Measurements from ENCODE around the gene NSMCE1. TPM values are rescaled to one million over a fixed set of nuclear protein-coding genes. Genes with fewer than 3 reads are reported as not detected.

Gene NSMCE1
- total RNA-seq, 1 experiment from 2014 or later = 37.0 TPM

GRCh38 chr16:27259710-27260109 is 8.9 kb downstream of the NSMCE1 start:
- no peaks in the 10 kb centered on the region for H3K9me3 Mint-ChIP-seq (ENCODE audit: unreplicated experiment)
- H3K4me3 ChIP-seq (ENCODE audit: low read depth, low read length) = no peak overlapping the region
- H3K4me1 Mint-ChIP-seq (ENCODE audit: low read depth, unreplicated experiment) = peaks cover 32% of the 10 kb centered on the region
- intact Hi-C loops (cut with micrococcal nuclease; ENCODE audit: unreplicated experiment) = no loop called here
- no peak overlapping the region for H3K27ac Mint-ChIP-seq (ENCODE audit: unreplicated experiment)
- H3K36me3 Mint-ChIP-seq (ENCODE audit: insufficient read depth, unreplicated experiment) = peaks cover 5% of the 10 kb centered on the region
- no peak overlapping the region for H3K4me3 Mint-ChIP-seq (ENCODE audit: unreplicated experiment)
- DNase-seq = no peak
- H3K36me3 ChIP-seq (ENCODE audit: control insufficient read depth, insufficient read depth, low read length) = no peaks in the 10 kb centered on the region
- H3K27me3 Mint-ChIP-seq (ENCODE audit: insufficient read depth, unreplicated experiment) = no peaks in the 10 kb centered on the region
- no peaks in the 10 kb centered on the region for H3K27me3 ChIP-seq (replicated peaks; ENCODE audit: control insufficient read depth, insufficient read depth, low read length)
- ChIA-PET POLR2A (no interaction called here), CTCF (no interaction called here)
- BruUV-seq (replicated peaks) = no TSS peak
- TF ChIP-seq CTCF (IDR thresholded peaks at IDR 0.05; ENCODE audit: insufficient read depth in 1 of 2, low read depth in 1 of 2, low read length in 1 of 2, severe bottlenecking in 1 of 2, unreplicated experiment in 1 of 2) = no peak
- no peaks in the 10 kb centered on the region for H3K9me3 ChIP-seq
- H3K4me1 ChIP-seq = peaks cover 11% of the 10 kb centered on the region

- DNase-seq = peak in 1 of 2 experiments; percentile 9
- intact Hi-C loops (cut with micrococcal nuclease; ENCODE audit: unreplicated experiment) = no loop called here
- TF ChIP-seq CTCF (IDR thresholded peaks at IDR 0.05; ENCODE audit: insufficient read depth in 1 of 2, low read depth in 1 of 2, low read length in 1 of 2, severe bottlenecking in 1 of 2, unreplicated experiment in 1 of 2) = no peak
- Histone ChIP-seq H3K27me3 (replicated peaks; ENCODE audit: control insufficient read depth, insufficient read depth, low read length) (no peaks in the 10 kb centered on the region), H3K4me1 (no peaks in the 10 kb centered on the region), H3K9me3 (no peaks in the 10 kb centered on the region), H3K4me3 (ENCODE audit: low read depth, low read length) (no peak overlapping the region), H3K36me3 (ENCODE audit: control insufficient read depth, insufficient read depth, low read length) (no peaks in the 10 kb centered on the region; the same call in 1 of the 2 replicates)
- POLR2A ChIA-PET = interaction anchor here (0.6 kb wide), 1 partner anchor 55 kb away, joined by 3 read pairs; the partner anchor contains the start of gene KDM8
- Mint-ChIP-seq H3K9me3 (ENCODE audit: unreplicated experiment) (no peaks in the 10 kb centered on the region), H3K27me3 (ENCODE audit: insufficient read depth, unreplicated experiment) (no peaks in the 10 kb centered on the region), H3K36me3 (ENCODE audit: insufficient read depth, unreplicated experiment) (peaks cover 5% of the 10 kb centered on the region), H3K27ac (ENCODE audit: unreplicated experiment) (no peak overlapping the region), H3K4me1 (ENCODE audit: low read depth, unreplicated experiment) (peaks cover 24% of the 10 kb centered on the region), H3K4me3 (ENCODE audit: unreplicated experiment) (no peak overlapping the region)
- no TSS peak for BruUV-seq (replicated peaks)
- CTCF ChIA-PET = no interaction called here
Observed at GRCh38 chr16:27258241-27258734, 10.3 kb downstream of the NSMCE1 start.

- Mint-ChIP-seq H3K9me3 (ENCODE audit: unreplicated experiment) (no peaks in the 10 kb centered on the region), H3K4me3 (ENCODE audit: unreplicated experiment) (no peak overlapping the region), H3K27me3 (ENCODE audit: insufficient read depth, unreplicated experiment) (no peaks in the 10 kb centered on the region), H3K36me3 (ENCODE audit: insufficient read depth, unreplicated experiment) (peaks cover 5% of the 10 kb centered on the region), H3K27ac (ENCODE audit: unreplicated experiment) (no peak overlapping the region), H3K4me1 (ENCODE audit: low read depth, unreplicated experiment) (peaks cover 18% of the 10 kb centered on the region)
- no TSS peak for BruUV-seq (replicated peaks)
- ChIA-PET POLR2A (no interaction called here), CTCF (no interaction called here)
- Histone ChIP-seq H3K4me3 (ENCODE audit: low read depth, low read length) (no peak overlapping the region), H3K27me3 (replicated peaks; ENCODE audit: control insufficient read depth, insufficient read depth, low read length) (no peaks in the 10 kb centered on the region), H3K9me3 (no peaks in the 10 kb centered on the region), H3K4me1 (no peaks in the 10 kb centered on the region), H3K36me3 (ENCODE audit: control insufficient read depth, insufficient read depth, low read length) (no peaks in the 10 kb centered on the region; the same call in 1 of the 2 replicates)
- TF ChIP-seq CTCF (IDR thresholded peaks at IDR 0.05; ENCODE audit: insufficient read depth in 1 of 2, low read depth in 1 of 2, low read length in 1 of 2, severe bottlenecking in 1 of 2, unreplicated experiment in 1 of 2) = no peak
- DNase-seq = no peak
- intact Hi-C loops (cut with micrococcal nuclease; ENCODE audit: unreplicated experiment) = no loop called here
Observed at GRCh38 chr16:27257271-27257670, 11.3 kb downstream of the NSMCE1 start.

All from Caco-2 (cell line).